ENCODE measurements around the gene RAP1GAP.

The RAP1GAP gene

DNA sequence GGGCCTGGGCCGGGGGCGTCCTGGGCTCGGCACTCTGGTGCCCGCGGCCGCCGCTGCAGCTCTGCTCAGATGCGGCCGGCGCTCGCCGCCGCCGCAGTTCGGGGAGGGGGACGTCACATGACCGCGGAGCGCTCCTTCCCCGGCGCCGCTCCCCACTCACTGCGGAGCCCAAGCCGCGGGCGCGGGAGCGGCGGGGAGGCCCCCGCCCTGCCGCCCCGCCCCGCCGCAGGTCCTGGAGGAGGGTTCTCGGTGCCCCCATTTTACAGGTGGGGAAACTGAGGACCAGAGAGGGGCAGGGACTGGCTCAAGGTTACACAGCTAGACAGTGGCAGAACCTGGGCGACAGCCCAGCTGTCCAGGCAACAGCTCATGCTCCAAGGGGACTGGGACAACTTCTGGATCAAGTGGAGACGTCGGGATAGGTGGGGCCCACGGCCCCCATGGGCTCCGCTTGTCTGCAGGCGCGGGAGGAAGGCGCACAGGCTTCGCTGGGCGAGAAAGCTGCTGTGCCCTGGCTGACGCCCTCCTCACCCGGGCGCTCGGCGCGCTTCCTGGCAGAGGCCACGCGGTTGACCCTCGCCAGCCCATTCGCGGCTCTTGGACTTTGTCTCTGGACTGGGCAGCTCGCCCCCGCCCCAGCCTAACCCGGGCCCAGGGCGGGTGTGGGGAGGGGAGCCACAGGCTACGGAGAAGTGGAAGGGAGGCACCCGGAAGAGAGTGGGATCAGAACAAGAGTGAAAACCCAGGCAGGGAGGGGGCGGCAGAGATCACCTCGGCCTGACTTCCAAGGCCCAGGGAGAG lies at the start of gene RAP1GAP:
RAP1GAP (minus strand) TSS at position 100 of the 801 bp plus-strand sequence. CDS start 49,325 bp downstream, outside the sequence.
- peak; percentile 16 to 61 for DNase-seq

DNA sequence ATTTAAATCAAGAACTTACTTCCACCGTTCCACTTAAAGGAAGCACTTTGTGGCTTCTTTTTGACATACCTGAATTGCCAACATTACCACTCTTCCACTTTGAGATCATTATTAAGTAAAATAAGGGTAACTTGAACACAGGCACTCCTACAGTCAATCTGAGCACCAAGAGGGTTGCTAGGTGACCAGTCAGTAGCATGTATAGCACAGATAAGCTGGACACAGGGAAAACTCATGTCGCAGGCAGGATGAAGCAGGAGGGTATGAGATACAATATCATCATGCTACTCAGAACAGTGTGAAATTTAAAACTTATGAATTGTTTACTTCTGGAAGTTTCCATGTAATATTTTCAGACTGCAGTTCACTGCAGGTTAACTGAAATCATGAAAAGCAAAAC lies 47.0 kb upstream of the RAP1GAP start:
- DNase-seq, result no peak

DNA sequence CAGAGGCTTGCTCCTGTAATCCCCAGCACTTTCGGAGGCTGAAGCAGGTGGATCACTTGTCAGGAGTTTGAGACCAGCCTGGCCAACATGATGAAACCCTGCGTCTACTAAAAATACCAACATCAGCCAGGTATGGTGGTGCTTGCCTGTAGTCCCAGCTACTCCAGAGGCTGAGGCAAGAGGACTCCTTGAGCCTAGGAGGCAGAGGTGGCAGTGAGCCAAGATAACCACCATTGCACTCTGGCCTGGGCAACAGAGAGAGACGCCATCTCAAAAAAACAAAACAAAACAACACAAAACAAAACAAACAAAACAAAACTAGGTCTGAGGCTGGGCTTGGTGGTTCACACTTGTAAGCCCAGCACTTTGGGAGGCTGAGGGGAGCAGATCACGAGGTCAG lies 38.7 kb upstream of the RAP1GAP start:
- no peak for DNase-seq

DNA sequence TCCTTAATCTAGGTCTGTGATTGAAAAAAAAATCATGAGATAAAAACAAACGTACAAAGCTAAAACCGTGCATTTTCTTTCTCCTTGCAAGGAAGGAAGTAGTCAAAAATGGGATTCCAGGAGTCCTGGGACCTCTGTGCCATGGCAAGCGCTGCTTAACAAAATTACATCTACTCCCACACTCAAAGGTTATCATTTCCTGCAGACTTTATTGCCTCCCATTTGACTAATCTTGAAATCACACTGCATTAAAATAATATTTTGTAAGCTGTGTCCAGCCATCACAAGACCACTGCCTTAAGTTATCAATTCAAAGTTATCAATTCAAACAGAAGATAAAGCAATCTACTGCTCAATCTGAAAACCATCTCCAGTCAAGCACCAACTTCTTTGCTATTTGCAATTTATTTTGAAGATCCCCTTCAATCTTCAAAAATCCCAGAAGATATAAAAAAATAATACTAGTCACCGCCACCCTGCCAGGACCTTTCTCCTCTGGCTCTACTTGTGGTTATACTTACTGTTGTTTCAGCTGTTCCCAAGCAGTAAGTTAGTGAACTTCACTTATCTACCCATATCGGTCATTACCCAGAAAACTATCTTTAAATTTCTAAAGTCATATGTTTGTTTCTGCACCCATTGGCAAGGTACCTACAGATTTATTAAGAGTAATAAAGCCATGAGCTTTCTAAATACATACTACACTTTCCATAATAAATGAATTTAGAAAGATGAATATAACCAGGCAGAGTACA lies 38.1 kb upstream of the RAP1GAP start:
- no peak for DNase-seq

DNA sequence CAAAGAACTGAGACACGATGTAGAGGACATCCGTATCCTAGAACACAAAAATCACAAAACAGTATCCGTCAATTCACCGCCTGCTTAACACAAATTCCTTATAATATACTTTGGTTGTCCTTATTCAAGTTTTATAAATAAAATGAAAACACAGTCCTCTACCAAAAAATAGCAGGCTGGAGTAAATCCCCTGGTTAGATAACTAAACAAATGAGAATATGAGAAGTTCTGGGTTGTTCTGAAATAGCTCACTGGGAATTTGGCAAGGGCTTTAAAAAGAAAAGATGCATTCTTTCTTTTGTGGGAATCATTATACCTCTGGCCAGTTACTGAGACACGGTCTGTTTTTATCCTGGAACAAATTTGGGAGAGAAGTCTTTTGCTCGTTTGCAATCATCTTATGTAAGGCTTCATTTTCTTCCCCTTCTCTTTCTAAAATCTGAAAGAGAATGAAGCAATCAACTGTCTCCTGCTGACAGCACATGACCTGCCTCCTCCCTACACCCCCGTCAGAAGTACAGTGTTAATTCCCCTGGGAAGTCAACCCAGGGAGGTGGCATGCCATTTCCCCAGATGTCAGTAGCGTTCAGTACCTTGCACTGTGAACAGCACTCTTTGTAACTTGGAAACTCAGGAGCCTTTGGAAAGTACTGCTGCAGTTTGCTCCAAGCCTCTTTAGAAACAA lies 37.1 kb upstream of the RAP1GAP start:
- DNase-seq, result peak in 1 of 2 experiments; percentile 25

DNA sequence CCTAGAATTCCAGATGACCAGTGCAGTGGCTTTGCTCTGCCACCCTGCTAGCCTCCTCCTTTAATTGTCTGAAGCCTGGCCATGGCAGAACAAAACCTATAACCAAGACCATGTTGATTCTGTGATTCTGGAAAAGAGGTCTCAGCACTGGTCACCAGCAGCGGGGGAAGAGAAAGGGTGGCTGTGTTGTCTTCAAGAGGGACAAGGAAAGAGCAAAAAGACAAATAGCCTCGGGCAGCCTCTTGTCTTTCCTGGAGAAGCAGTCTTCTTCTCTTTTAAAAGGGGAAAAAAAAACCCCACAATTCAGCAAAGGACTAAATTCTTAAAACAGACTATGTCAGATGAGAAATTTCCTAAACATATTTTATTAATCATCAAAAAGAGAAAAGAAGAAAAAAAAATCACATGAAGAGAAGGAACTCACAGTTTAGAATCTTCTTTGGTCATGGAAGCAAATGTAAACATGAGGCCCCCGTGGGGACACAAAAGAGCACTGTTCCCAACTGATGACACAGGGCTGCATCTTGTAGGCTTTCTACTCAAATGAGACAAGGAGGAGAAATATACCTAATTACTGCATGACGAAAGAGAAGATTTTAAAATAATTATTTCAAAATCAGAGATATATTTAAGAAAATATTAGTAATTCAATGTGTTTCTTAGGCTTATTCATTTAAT lies 36.3 kb upstream of the RAP1GAP start:
- DNase-seq, result no peak

DNA sequence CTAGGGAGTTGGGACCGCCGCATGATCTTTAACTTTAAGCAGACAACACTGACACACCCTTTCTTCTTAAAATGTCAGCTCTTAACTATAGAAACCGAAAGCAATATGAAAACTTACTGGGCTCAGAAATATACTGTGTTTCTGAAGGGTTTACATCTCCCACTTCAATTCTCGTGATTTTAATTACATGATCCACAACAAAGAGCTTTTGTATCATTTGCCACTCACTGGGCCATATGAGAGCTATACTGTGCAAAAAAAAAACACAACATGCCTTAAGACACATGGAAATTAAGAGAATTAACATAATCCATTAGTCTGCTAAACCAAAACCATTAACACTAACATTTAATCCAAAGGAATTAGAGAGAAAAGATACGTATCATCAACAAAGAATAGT lies 35.0 kb upstream of the RAP1GAP start:
- DNase-seq, result no peak

DNA sequence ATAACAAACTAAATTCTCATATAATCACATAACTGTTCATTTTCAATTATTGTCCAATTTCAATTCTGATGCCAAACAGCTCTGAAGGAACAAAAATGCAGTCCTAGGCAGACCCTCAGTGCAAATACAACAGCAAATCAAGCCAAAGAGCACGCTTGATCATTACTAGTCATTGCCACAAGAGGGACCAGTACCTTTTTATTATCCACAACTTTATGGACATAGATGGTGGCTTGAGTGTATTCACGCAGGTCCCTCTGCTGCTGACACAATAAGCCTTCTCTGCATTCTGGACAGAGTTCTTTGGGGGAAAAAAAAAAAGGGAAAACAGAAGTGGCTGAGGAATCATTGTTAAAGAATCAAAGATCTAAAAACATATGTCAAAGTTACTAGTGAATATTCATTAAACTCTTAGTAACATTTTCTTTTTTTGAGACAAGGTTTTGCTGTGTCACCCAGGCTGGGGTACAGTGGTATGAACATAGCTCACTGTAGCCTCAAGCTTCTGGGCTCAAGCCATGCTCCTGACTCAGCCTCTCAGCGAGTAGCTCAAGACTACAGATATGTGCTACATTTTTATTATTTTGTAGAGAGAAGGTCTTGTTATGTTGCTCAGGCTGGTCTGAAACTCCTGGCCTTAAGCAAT lies 34.3 kb upstream of the RAP1GAP start:
- DNase-seq, result peak in 1 of 2 experiments; percentile 53

DNA sequence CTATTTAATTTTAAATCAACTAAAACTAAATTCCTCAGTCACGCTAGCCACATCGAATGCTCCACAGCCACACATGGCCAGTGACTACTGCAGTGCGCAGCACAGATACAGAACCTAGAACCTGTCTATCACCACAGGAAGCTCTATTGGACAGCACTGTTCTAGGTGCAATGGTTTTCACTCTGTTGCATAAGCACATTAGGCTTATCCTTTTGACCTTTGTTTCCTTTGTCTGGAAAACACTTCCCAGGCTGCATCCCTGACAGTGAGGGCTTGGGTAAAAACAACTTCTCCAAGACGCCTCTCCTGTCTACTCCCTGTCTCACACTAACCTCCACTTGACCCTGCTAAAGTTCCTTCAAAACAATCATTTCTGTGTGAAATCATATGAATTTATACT lies 33.6 kb upstream of the RAP1GAP start:
- DNase-seq, result no peak

DNA sequence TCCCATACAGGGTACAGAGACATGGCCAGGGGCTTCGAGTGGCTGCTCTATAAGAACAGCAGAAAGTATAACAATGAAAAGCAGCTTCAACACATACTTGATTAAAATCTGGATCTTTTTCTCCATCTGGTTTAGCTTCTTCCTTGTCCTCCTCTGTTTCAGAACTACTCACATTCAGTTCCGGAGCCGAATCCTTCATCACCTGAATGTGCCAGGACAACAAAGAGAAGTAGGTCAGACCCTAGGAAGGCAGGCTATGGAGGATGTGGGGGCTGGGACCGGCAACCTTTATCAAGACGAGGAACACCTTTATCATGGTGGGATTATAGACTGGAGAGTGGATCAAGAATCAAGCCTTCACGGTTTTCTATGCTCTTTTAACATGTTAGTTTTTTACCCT lies 32.2 kb upstream of the RAP1GAP start:
- no peak for DNase-seq

DNA sequence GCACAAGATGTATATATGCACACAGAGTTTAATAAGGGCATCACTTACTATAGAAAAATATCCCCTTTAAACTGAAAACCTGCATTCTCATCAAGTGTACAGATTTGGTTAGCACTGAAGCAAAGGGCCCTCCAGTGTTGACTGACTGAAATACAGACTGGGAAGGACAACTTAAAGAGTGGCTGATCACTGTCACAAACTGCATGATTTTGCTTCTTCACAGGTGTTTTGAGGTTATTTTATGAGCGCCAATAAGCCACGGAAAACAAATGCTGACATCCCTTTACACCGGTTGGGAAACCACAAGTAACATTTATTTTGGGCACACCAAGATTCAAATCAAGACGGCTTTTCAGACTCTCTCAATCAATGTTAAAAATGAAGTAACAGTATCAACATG lies 30.9 kb upstream of the RAP1GAP start:
- no peak for DNase-seq

DNA sequence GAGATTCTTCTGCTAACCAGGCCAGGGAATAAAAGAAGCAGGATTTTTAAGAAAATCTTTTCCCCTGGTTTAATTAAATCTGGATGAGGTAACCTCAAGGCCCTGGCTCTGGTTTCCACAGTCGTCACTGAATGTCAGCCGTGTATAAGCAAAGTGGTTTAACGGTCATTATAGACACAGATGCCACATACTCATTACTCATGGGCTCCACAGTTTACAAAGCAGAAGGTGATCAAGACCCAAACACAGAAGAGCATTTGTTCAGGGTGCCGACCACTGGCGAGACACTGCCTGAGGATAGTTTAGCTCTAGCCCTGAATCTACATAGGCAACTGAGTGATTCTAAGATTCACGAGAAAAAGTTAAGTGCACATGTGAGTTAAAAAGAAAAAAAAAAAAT lies 27.8 kb upstream of the RAP1GAP start:
- no peak for DNase-seq

DNA sequence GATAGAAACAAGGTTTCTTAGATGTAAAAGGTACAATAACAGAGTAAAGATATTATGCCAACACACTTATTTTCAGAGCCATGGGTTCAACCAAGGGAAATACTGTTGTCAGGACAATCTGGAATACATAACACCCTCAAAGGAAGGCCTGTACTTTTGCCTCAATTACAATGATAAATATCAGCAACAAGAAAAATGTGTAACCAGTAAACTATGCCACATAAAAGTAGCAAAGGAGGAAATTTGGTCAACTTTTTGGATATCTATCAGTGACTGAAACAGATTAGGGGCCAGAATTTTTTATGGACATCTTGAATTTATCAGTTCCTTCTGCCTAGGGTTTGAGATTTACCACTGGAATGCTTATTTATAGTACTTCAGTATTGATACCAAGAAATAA lies 24.6 kb upstream of the RAP1GAP start:
- no peak for DNase-seq

DNA sequence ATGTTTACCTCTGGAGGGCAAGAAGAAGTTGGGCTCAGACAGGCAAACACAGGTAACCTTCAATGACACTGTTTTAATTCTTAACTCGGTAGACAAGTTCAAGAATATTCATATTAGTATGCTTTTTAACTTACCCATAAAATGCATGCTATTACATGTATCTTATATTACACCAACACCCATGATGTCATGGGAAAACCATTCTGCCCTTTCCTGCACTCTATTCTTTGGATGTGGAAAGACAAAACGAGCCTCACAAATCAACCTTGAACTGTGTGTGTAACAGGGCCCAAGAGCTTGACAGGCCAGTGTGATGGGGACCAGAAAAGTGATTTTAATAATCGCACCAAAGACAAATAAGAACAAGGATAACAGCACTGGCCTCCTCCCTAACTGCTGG lies 22.6 kb upstream of the RAP1GAP start:
- DNase-seq, result no peak

DNA sequence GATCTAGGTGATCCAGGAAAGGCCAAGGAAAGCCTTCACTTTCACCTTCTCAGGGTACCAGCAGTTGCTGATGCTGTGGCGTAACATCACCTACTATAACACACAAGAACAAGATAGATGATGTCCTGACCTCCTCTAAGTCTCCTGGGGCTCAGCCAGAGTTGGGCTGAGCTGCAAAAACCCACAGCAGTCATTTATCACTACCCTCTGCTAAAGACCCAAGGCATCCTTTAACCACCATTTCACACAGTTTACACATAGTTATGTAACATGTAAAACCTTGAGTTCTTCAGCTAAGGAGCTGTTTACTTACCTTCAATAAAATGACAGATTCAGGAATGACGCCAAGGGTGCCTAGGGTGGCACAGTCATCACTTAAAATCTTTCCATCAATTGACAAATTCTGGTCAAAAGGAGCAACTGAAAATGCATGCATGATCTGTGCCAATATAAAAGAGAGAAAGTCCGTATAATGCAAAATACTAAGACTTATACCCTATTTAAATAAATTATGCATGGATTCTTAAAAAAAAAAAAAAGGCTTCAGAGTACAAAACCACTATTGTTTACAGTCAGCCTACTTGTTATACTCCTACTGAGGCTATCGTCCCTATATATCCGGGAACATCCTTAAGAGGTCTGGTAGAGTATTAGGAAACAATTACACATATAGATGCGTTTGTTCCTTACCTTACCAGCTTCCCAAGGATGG lies 20.7 kb upstream of the RAP1GAP start:
- DNase-seq, result no peak

DNA sequence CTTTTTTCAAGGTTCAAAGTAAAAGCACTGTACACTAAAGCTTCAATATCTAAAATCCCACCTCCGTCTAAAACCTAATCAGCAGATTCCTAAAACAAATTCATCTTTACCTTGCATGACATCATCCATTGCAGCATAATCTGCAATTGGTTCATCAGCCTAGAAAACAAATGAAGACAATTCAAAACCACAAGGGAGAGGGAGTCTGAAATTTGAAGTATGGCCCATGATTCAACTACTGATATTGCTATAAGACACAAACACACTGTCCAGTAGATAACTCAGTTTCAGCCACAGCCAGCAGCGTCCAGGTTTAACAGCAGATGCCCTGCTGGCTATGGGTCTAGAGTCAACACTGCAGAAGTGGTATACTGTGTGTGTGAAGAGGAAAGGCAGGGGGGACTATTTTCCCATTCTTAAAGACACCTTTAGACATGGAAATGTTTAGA lies 17.9 kb upstream of the RAP1GAP start:
- DNase-seq, result no peak

DNA sequence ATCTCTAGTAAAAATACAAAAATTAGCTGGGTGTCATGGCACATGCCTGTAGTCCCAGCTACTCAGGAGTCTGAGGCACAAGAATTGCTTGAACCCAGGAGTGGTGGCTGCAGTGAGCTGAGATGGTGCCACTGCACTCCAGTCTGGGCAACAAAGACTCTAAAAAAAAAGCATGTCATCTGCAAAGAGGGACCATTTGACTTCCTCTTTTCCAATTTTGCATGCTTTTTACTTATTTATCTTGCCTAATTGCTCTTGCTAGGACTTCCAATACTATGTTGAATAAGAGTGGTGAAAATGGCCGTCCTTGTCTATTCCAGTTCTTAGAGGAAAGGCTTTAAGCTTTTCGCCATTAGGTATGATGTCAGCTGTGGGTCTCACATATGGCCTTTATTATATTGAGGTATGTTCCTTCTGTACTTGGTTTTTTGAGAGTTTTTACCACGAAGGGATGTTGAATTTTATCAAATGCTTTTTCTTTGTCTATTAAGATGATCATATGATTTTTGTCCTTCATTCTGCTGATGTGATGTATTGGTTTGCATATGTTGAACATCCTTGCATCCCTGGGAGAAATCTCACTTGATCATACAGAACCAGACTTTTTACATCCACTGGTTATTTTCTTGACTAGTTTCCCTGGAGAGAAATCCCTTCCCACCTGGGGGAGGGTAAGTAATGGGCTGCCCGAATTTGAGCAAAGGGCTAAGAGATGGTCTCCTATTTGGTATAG lies 17.0 kb upstream of the RAP1GAP start:
- DNase-seq, result no peak

DNA sequence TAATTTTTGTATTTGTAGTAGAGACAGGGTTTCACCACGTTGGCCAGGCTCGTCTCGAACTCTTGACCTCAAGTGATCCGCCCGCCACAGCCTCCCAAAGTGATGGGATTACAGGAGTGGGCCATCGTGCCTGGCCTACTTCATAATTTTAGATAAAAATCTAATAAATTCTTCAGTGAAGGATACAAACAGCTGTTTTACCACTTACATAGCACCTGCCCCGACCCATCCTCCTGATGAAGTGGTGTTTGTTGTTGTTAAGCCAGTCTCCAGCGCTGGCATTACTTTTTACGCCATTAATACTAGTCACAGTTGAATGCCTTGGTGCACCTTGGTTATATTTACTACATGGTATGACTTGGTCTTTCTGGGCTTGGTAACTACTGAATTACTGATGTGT lies 12.3 kb upstream of the RAP1GAP start:
- no peak for DNase-seq

DNA sequence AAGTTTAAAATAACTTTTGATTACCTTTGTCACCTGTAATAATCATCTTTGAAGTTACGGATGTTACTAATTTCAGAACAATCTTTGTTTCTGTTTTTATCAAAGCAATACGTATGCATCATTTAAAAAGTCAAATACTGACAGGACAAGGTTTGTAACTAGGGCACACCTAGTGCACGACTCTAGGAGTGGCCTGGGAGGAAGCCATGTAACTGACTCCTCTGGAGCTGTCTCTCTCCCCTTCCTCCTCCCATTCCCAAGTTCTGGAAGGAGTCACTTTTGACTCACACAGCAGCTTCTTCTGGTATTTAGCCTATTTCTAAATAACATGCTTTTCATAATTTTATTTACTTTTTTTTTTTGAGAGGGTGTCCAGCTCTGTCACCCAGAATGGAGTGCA lies 11.8 kb upstream of the RAP1GAP start:
- DNase-seq, result no peak

DNA sequence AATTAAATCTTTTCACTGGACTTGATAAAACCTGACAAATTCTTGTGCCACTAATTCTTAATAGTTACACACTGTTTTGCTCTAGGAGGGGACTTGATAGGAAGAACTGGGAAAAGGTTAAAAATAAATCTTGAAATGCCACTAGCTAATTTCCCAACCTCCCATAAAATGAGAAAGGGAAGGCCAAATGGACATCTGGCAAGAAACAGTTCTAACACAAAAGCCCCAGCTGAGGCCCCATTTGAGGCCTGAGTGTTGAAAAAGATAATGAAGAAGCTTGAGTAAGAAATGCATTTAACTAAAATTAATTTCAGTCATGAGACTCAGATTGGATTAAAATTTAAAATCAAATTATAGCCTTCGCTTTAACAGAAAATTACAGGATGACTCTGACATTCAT lies 11.2 kb upstream of the RAP1GAP start:
- no peak for DNase-seq

DNA sequence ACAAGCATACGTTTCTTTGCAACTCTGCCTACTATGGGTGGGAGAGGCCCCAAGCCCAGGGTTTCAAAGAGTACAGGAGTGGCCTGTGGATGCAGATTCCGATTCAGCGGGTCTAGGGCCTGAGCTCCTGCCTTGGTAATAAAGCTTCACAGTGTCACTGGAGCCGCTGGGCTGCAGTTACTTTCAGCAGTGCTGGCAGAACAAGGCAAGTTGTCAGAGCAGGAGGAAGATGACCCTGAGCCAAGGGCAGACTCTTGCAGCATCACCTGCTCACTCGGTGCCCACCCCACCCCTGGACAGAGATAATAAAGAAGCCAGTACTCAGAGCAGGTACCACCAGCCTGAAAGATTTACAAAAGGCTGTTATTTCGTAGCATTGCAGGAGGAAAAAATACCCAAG lies 8.0 kb upstream of the RAP1GAP start:
- no peak for DNase-seq

Measured in NCI-H524 (cell line).